Stomach (tissue), 9 donors: Measurements from ENCODE around the gene SLC22A4. TPM values are rescaled to one million over a fixed set of nuclear protein-coding genes. Genes with fewer than 3 reads are reported as not detected.

ENCODE experiments used
- DNase-seq, 2 donors: peaks; one replicate each; pipeline versions ENCODE4 v3.0.0 to v3.0.0-alpha.2; 2013 to 2019
- H3K27ac ChIP-seq, 5 donors: fragments of 200-600 bp in 4 of 5; sonication (generic) in 4 of 5; one replicate each; pipeline ENCODE4 v1.5.1; 2013 to 2019; ENCODE audit warnings: mild to moderate bottlenecking in 1 of 5, moderate library complexity in 1 of 5
- H3K27me3 ChIP-seq, 3 donors: fragments of 200-600 bp; sonication (generic); one replicate each; pipeline ENCODE4 v1.5.1; 2017 to 2019; ENCODE audit warnings: mixed run types in 1 of 3
- H3K36me3 ChIP-seq, 4 donors: fragments of 200-600 bp; sonication (generic); 1 replicate in 3 of 4; 2 replicates in 1 of 4; pipeline ENCODE4 v1.5.1; 2016 to 2019
- H3K4me1 ChIP-seq, 4 donors: fragments of 200-600 bp; sonication (generic); one replicate each; pipeline ENCODE4 v1.5.1; 2016 to 2019
- H3K4me3 ChIP-seq, 4 donors: fragments of 200-600 bp; sonication (generic) in 3 of 4; one replicate each; pipeline ENCODE4 v1.5.1; 2016 to 2019; ENCODE audit warnings: mild to moderate bottlenecking in 1 of 4
- H3K9me3 ChIP-seq, 4 donors: fragments of 200-600 bp; sonication (generic); one replicate each; pipeline ENCODE4 v1.5.1; 2016 to 2019
- EP300 ChIP-seq: sonication (generic); formaldehyde crosslinking; IDR thresholded peaks from one replicate; pipeline ENCODE4 v1.6.1; 2017; ENCODE audit warnings: antibody characterized with exemption
- POLR2A ChIP-seq, 4 donors: fragments of 450-650 bp; IDR thresholded peaks; one replicate each; pipeline ENCODE4 v1.6.1; 2016; ENCODE audit warnings: antibody characterized with exemption in 4 of 4, control low read depth in 2 of 4, mild to moderate bottlenecking in 1 of 4, moderate library complexity in 1 of 4
- POLR2AphosphoS5 ChIP-seq, 3 donors: sonication (generic); formaldehyde crosslinking; IDR thresholded peaks; one replicate each; pipeline ENCODE4 v1.6.1; 2016; ENCODE audit warnings: antibody characterized with exemption in 3 of 3
- WGBS, 5 donors: extraction: QIAGEN DNeasy Blood & Tissue Kit in 3 of 5; methylation state at CpG; one replicate each; pipeline versions ENCODE4 v1.1.5 to v1.1.7; 2013 to 2018; 5-methylcytosine and 5-hydroxymethylcytosine counted together
- intact Hi-C: fragments of 100-400 bp; cut with DNase I; formaldehyde crosslinking; loops from one replicate; pipeline ENCODE4 v1.15.1; 2023; ENCODE audit warnings: low total_unique reads
- polyA plus RNA-seq, 3 donors: library from polyadenylated mRNA; stranded (reverse); fragments of 200-250 nt; gene quantifications; one replicate each; pipeline ENCODE4 v1.2.3, GENCODE V29; 2013
- total RNA-seq, 5 donors: library from RNA; depleted of rRNA; stranded (reverse); fragments of >200 nt; gene quantifications; one replicate each; pipeline versions ENCODE4 v1.1.0 to v1.2.3, GENCODE V29; 2014 to 2016
- TF ChIP-seq, protein P1 (sequence below), 7 experiments: fragments of 450-650 bp in 4 of 7; fragments of 200-600 bp in 3 of 7; sonication (generic) in 3 of 7; IDR thresholded peaks; one replicate each; pipeline ENCODE4 v1.5.1; 2016 to 2019; ENCODE audit warnings: antibody characterized with exemption in 7 of 7, control low read depth in 2 of 7, mild to moderate bottlenecking in 1 of 7
- donor health status: healthy with polysubstance abuse.
- donor health status: Bipolar disorder and iron deficiency.
- donor health status: healthy.

The SLC22A4 gene
- total and polyA plus RNA-seq, 8 donors = 0.31 to 24.5 (median 0.53) TPM; not detected in 2

- TF ChIP-seq POLR2AphosphoS5 (IDR thresholded peaks at IDR 0.05) (peak in 2 of 3 donors; percentile 59 to 84), EP300 (peak; percentile 70), POLR2A (IDR thresholded peaks at IDR 0.05) (no peak)
- TF ChIP-seq, protein P1, sequence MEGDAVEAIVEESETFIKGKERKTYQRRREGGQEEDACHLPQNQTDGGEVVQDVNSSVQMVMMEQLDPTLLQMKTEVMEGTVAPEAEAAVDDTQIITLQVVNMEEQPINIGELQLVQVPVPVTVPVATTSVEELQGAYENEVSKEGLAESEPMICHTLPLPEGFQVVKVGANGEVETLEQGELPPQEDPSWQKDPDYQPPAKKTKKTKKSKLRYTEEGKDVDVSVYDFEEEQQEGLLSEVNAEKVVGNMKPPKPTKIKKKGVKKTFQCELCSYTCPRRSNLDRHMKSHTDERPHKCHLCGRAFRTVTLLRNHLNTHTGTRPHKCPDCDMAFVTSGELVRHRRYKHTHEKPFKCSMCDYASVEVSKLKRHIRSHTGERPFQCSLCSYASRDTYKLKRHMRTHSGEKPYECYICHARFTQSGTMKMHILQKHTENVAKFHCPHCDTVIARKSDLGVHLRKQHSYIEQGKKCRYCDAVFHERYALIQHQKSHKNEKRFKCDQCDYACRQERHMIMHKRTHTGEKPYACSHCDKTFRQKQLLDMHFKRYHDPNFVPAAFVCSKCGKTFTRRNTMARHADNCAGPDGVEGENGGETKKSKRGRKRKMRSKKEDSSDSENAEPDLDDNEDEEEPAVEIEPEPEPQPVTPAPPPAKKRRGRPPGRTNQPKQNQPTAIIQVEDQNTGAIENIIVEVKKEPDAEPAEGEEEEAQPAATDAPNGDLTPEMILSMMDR (IDR thresholded peaks at IDR 0.05) = no peak
- Histone ChIP-seq H3K4me1 (peaks cover 24 to 82% (median 61%) of the 10 kb centered on the region in 4 donors), H3K4me3 (peak overlapping the region in 3 of 4 donors; percentile 6 to 75 (median 53)), H3K27ac (peak overlapping the region in 4 of 5 donors; percentile 86 to 97 (median 92)), H3K27me3 (peaks cover 0 to 10% (median 4%) of the 10 kb centered on the region in 3 donors), H3K36me3 (peaks cover 0 to 6% (median 2%) of the 10 kb centered on the region in 4 donors), H3K9me3 (no peaks in the 10 kb centered on the region)
- intact Hi-C loops = no loop called here
- 41 to 64% (median 56%) methylated on average over 6 of the region's 6 CpGs for WGBS, 5 donors
- DNase-seq = no peak
These were observed 34.1 kb upstream of the SLC22A4 start for GRCh38 chr5:132260051-132260450.

GRCh38 chr5:132260714-132261551 is 33.3 kb upstream of the SLC22A4 start:
- peaks cover 30 to 89% (median 69%) of the 10 kb centered on the region in 4 donors for H3K4me1 ChIP-seq
- H3K27ac ChIP-seq = peak overlapping the region in 4 of 5 donors; percentile 86 to 97 (median 92)
- TF ChIP-seq, protein P1 (IDR thresholded peaks at IDR 0.05) = no peak
- TF ChIP-seq EP300 (no peak), POLR2AphosphoS5 (IDR thresholded peaks at IDR 0.05) (peak in 1 of 3 donors; percentile 53), POLR2A (IDR thresholded peaks at IDR 0.05) (no peak)
- H3K36me3 ChIP-seq = peaks cover 0 to 6% (median 2%) of the 10 kb centered on the region in 4 donors
- peak; percentile 59 to 78 for DNase-seq
- 12 to 30% (median 22%) methylated on average over 6 of the region's 6 CpGs for WGBS, 5 donors
- peaks cover 0 to 10% (median 4%) of the 10 kb centered on the region in 3 donors for H3K27me3 ChIP-seq
- no peaks in the 10 kb centered on the region for H3K9me3 ChIP-seq
- intact Hi-C loops = no loop called here
- H3K4me3 ChIP-seq = peak overlapping the region in 1 of 4 donors; percentile 53

DNA sequence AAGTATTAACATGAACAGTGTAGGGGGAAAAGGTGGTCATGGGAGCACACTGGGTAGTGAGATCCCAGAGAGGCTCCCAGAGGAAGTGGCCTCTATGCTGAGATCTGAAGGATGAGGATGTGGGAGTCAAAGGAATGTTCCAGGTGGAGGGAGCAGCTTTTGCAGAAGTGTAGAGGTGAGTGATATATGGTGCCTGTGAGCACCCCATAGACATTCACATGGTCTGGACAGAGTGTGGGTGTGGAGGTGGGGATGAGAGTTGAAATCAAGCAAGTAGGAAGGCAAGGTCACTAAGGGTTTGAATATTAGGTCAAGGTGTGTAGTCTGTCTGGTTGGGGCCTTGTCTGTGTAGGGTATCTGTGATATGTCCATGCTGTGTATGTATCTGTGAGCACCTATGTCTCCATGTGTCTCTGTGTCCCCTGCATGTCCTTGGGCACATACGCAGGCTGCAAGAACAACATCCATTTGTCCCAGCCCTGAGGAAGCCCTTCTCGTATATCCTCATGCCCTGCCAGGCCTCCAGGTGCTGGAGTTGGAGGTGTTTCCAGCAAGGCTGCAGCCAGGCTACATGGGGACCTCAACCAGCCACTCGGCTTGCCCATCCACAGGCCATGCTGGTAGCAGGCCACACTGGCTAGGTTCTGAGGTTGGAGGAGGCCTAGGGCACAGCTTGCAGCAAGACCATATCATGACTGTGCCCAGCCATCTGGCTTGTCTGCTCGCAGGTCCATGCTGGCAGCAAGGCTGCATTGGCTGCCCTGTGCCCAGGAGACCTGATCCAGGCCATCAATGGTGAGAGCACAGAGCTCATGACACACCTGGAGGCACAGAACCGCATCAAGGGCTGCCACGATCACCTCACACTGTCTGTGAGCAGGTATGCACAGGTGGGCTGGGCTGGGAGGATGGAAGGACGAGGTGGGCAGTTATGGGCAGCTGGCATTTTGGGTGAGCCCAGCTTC is 32.0 kb upstream of the SLC22A4 start:
- no peak for TF ChIP-seq EP300
- no peaks in the 10 kb centered on the region for H3K9me3 ChIP-seq
- peaks cover 0 to 16% (median 7%) of the 10 kb centered on the region in 4 donors for H3K36me3 ChIP-seq
- intact Hi-C loops = no loop called here
- 88 to 96% (median 93%) methylated on average over 3 to 7 of the region's 7 CpGs for WGBS, 5 donors
- H3K4me3 ChIP-seq = no peak overlapping the region
- H3K4me1 ChIP-seq = peaks cover 30 to 88% (median 67%) of the 10 kb centered on the region in 4 donors
- H3K27ac ChIP-seq = peak overlapping the region in 3 of 5 donors; percentile 86 to 97 (median 95)
- no peak for DNase-seq
- H3K27me3 ChIP-seq = peaks cover 0 to 2% (median 2%) of the 10 kb centered on the region in 3 donors

DNA sequence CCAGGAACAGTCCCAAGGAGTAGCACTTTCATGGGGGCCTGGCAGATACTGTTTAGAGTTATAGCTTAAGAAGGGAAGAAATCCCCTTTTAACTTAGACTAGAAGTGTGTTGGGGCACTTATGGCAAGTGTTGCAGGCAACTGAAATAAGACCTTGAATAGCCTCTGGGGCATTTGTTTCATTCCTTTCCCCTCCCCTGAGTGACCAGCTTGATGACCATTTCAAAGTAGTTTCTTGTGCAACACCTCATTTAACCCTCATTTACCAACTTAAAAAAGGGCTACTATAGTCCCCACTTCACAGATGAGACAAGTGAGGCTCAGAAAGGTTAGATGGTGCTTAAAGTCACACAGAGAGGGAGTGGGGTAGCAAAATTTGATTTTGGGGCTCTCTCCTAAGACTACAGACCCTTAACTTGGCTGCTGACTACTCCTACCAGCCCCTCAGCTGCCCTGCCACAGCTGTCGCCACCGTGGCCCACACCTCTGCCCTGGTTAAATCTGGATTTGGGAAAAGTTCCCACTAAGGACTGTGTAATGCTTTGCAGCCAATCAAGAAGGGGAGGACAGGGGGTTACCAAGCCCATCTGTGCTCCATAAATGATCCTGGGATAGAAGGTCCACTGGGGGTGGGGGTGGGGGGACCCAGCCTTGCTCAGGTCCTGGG is 31.2 kb upstream of the SLC22A4 start:
- no peak overlapping the region for H3K4me3 ChIP-seq
- 87 to 100% (median 97%) methylated on average over 2 of the region's 2 CpGs for WGBS, 5 donors
- TF ChIP-seq POLR2AphosphoS5 (IDR thresholded peaks at IDR 0.05) (no peak), EP300 (no peak), POLR2A (IDR thresholded peaks at IDR 0.05) (no peak)
- TF ChIP-seq, protein P1 (IDR thresholded peaks at IDR 0.05) = no peak
- peak overlapping the region in 4 of 5 donors; percentile 80 to 97 (median 90) for H3K27ac ChIP-seq
- peaks cover 0 to 24% (median 11%) of the 10 kb centered on the region in 4 donors for H3K36me3 ChIP-seq
- H3K27me3 ChIP-seq = no peaks in the 10 kb centered on the region
- DNase-seq = no peak
- no peaks in the 10 kb centered on the region for H3K9me3 ChIP-seq
- intact Hi-C loops = no loop called here
- H3K4me1 ChIP-seq = peaks cover 30 to 85% (median 60%) of the 10 kb centered on the region in 4 donors
